GM12878 (cell line): ENCODE results near the gene NTRK1. TPM values are rescaled to one million over a fixed set of nuclear protein-coding genes. Genes with fewer than 3 reads are reported as not detected.
A peak's percentile ranks its signal among the peaks of the same experiment; 100 is the strongest.

Experiments used
- CHD1 ChIP-seq: IDR thresholded peaks from 2 replicates; pipeline ENCODE4 v1.6.1; 2012; ENCODE audit warnings: low read depth, low read length, improper control_type of control experiment
- CTCF ChIP-seq, 3 experiments: IDR thresholded peaks in 2 of 3; conservative IDR thresholded peaks in 1 of 3; 2 replicates each; pipeline ENCODE4 v1.5.1; 2011; ENCODE audit warnings: low read depth in 3 of 3, low read length in 3 of 3, mild to moderate bottlenecking in 3 of 3, control low read depth in 2 of 3, moderate library complexity in 2 of 3, inconsistent platforms in 1 of 3, mixed read lengths in 1 of 3; ENCODE audit not compliant: control insufficient read depth in 2 of 3, insufficient read depth in 1 of 3; ENCODE audit errors: extremely low read depth in 1 of 3
- GATAD2B ChIP-seq: fragments of 450-650 bp; conservative IDR thresholded peaks from 2 replicates; pipeline ENCODE4 v1.6.1; 2017; ENCODE audit warnings: low read depth, mild to moderate bottlenecking, moderate library complexity
- HDAC2 ChIP-seq: fragments of 200-600 bp; sonication (generic); IDR thresholded peaks from 2 replicates; pipeline ENCODE4 v1.6.1; 2017
- IKZF1 ChIP-seq: fragments of 450-650 bp; conservative IDR thresholded peaks from 2 replicates; pipeline ENCODE4 v1.6.1; 2017; ENCODE audit warnings: antibody characterized with exemption, mild to moderate bottlenecking
- LARP7 ChIP-seq: fragments of 450-650 bp; IDR thresholded peaks from 2 replicates; pipeline ENCODE4 v1.6.1; 2017; ENCODE audit warnings: mild to moderate bottlenecking
- PBX3 ChIP-seq: IDR thresholded peaks from 2 replicates; pipeline ENCODE4 v1.6.1; 2011; ENCODE audit warnings: mild to moderate bottlenecking, low read depth, low read length, moderate library complexity; ENCODE audit not compliant: insufficient replicate concordance
- PRDM15 ChIP-seq: fragments of 450-650 bp; formaldehyde crosslinking; IDR thresholded peaks from 2 replicates; pipeline ENCODE4 v1.4.0; 2020; ENCODE audit warnings: mild to moderate bottlenecking, moderate library complexity
- RAD21 ChIP-seq: IDR thresholded peaks from 2 replicates; pipeline ENCODE4 v1.6.1; 2011; ENCODE audit warnings: mild to moderate bottlenecking, low read depth, low read length, moderate library complexity; ENCODE audit not compliant: insufficient read depth
- RAD51 ChIP-seq: fragments of 450-650 bp; IDR thresholded peaks from 2 replicates; pipeline ENCODE4 v1.6.1; 2016; ENCODE audit warnings: moderate library complexity, mild to moderate bottlenecking, inconsistent platforms
- REST ChIP-seq: IDR thresholded peaks from 2 replicates; pipeline ENCODE4 v1.6.1; 2012; ENCODE audit warnings: mild to moderate bottlenecking, low read depth, low read length
- SUPT20H ChIP-seq: IDR thresholded peaks from 2 replicates; pipeline ENCODE4 v1.6.1; 2011; ENCODE audit warnings: low read depth, mild to moderate bottlenecking, low read length, moderate library complexity, borderline replicate concordance; ENCODE audit not compliant: control insufficient read depth
- ZNF207 ChIP-seq: fragments of 450-650 bp; IDR thresholded peaks from 2 replicates; pipeline ENCODE4 v1.6.1; 2014; ENCODE audit warnings: antibody characterized with exemption, mild to moderate bottlenecking, borderline replicate concordance
- ZSCAN29 ChIP-seq: fragments of 450-650 bp; IDR thresholded peaks from 2 replicates; pipeline ENCODE4 v1.6.1; 2017; ENCODE audit warnings: mild to moderate bottlenecking, moderate library complexity
- polyA plus RNA-seq, 11 experiments: library from polyadenylated mRNA; depleted of rRNA in 4 of 11; unstranded in 6 of 11; stranded (reverse) in 5 of 11; fragments of >200 nt; fragmentation: Nextera tagmentation in 4 of 11; fragmentation: Illumina TruSeq in 1 of 11; extraction: Ambion mirVana in 4 of 11; extraction: Trizol in 1 of 11; gene quantifications; 1 replicate in 1 of 11; 2 replicates in 10 of 11; pipeline versions ENCODE4 v1.2.1 to v1.2.3, GENCODE V29; 2011 to 2016; ENCODE audit warnings: inconsistent platforms in 2 of 11, missing spikeins in 2 of 11, low read depth in 1 of 11
- total RNA-seq, 4 experiments: library from RNA; depleted of rRNA in 3 of 4; stranded (reverse); fragments of >200 nt in 3 of 4; fragmentation: Illumina TruSeq in 1 of 4; extraction: Trizol in 1 of 4; gene quantifications; 2 replicates each; pipeline versions ENCODE4 v1.2.1 to v1.2.3, GENCODE V29; 2013 to 2021

NTRK1 gene
- total and polyA plus RNA-seq, 10 of the 15 experiments (the other 5 are each of a cell fraction or from before 2014, with no cell fraction given), result 0.10 to 0.56 (median 0.40) TPM; not detected in 7

- no peak for TF ChIP-seq REST
- TF ChIP-seq ZNF207, result no peak
- no peak for TF ChIP-seq PRDM15 (CRISPR knock-in tag)
- TF ChIP-seq GATAD2B, result no peak
- TF ChIP-seq HDAC2, result no peak
- no peak for TF ChIP-seq RAD51
- TF ChIP-seq RAD21, result peak; percentile 52
- TF ChIP-seq CHD1, result no peak
- TF ChIP-seq PBX3, result no peak
- TF ChIP-seq ZSCAN29, result no peak
- no peak for TF ChIP-seq SUPT20H
- TF ChIP-seq IKZF1, result 0 out of 2 replicates have a peak, but pooled peaks have one; percentile 26
- peak; percentile 53 to 76 (median 66) for TF ChIP-seq CTCF (IDR thresholded peaks at IDR 0.05 in 2 of 3, conservative IDR thresholded peaks at IDR 0.05 in 1 of 3; ENCODE audit: control insufficient read depth in 2 of 3, extremely low read depth in 1 of 3, insufficient read depth in 1 of 3, low read depth in 3 of 3, low read length in 3 of 3)
- TF ChIP-seq LARP7, result no peak
These were observed 66.8 kb downstream of the NTRK1 start (continued) for GRCh38 chr1:156927215-156928042.
